HEK293 (cell line): ENCODE data around the gene GPR17.

Experiments used
- CTCF ChIP-seq: fragments of 450-650 bp; formaldehyde crosslinking; IDR thresholded peaks from 2 replicates; pipeline ENCODE4 v1.5.1; 2016; ENCODE audit warnings: missing biosample characterization, missing genetic modification characterization
- GLIS1 ChIP-seq: fragments of 450-650 bp; formaldehyde crosslinking; IDR thresholded peaks from 2 replicates; pipeline ENCODE4 v1.5.1; 2016; ENCODE audit warnings: missing biosample characterization, missing genetic modification characterization
- PATZ1 ChIP-seq: fragments of 450-650 bp; formaldehyde crosslinking; IDR thresholded peaks from 2 replicates; pipeline ENCODE4 v1.5.1; 2016; ENCODE audit warnings: missing biosample characterization, missing genetic modification characterization
- PBX3 ChIP-seq: sonication (generic); formaldehyde crosslinking; IDR thresholded peaks from 2 replicates; pipeline ENCODE4 v1.8.1; 2022; ENCODE audit warnings: mild to moderate bottlenecking, moderate library complexity, missing genetic modification reagents
- ZBTB44 ChIP-seq: fragments of 450-650 bp; IDR thresholded peaks from 2 replicates; pipeline ENCODE4 v1.5.1; 2018; ENCODE audit warnings: missing biosample characterization, mild to moderate bottlenecking, missing genetic modification characterization
- ZNF121 ChIP-seq: fragments of 450-650 bp; formaldehyde crosslinking; IDR thresholded peaks from 2 replicates; pipeline ENCODE4 v1.5.1; 2016; ENCODE audit warnings: missing biosample characterization, missing genetic modification characterization
- ZNF239 ChIP-seq: fragments of 450-650 bp; formaldehyde crosslinking; IDR thresholded peaks from 2 replicates; pipeline ENCODE4 v1.5.1; 2016; ENCODE audit warnings: missing biosample characterization, missing genetic modification characterization
- ZNF529 ChIP-seq: fragments of 450-650 bp; formaldehyde crosslinking; IDR thresholded peaks from 2 replicates; pipeline ENCODE4 v1.5.1; 2017; ENCODE audit warnings: missing genetic modification characterization, missing biosample characterization; ENCODE audit not compliant: insufficient replicate concordance
- ZNF639 ChIP-seq: fragments of 450-650 bp; formaldehyde crosslinking; IDR thresholded peaks from 2 replicates; pipeline ENCODE4 v1.5.1; 2016; ENCODE audit warnings: missing biosample characterization, missing genetic modification characterization
- ZNF670 ChIP-seq: fragments of 450-650 bp; formaldehyde crosslinking; IDR thresholded peaks from 2 replicates; pipeline ENCODE4 v1.5.1; 2016; ENCODE audit warnings: missing biosample characterization, missing genetic modification characterization, low read depth
- ZSCAN5A ChIP-seq: fragments of 450-650 bp; formaldehyde crosslinking; IDR thresholded peaks from 2 replicates; pipeline ENCODE4 v1.5.1; 2016; ENCODE audit warnings: missing biosample characterization, missing genetic modification characterization

GRCh38 chr2:127606625-127607398, 39.1 kb upstream of the GPR17 start:
- TF ChIP-seq ZNF121, result no peak
- TF ChIP-seq ZSCAN5A, result no peak
- no peak for TF ChIP-seq ZNF670 (tag by site-specific recombination)
- no peak for TF ChIP-seq CTCF
- TF ChIP-seq PBX3 (CRISPR knock-in tag), result no peak
- TF ChIP-seq PATZ1 (tag by site-specific recombination), result no peak
- no peak for TF ChIP-seq ZNF239 (tag by site-specific recombination)
- TF ChIP-seq GLIS1 (tag by site-specific recombination), result no peak
- no peak for TF ChIP-seq ZNF529
- no peak for TF ChIP-seq ZNF639 (tag by site-specific recombination)
- TF ChIP-seq ZBTB44, result no peak
